Sciatic nerve (tissue), 2 donors: Measurements from ENCODE around the gene FBXO5. TPM values are rescaled to one million over a fixed set of nuclear protein-coding genes. Genes with fewer than 3 reads are reported as not detected.
"Not testable (repeated sequence)": the region's sequence is repeated elsewhere in the genome, so short reads cannot be mapped to it uniquely, and the experiment has no call there.

Experiments used
- ATAC-seq: fragments of 200-7000 bp; cut with Tn5 transposase; one replicate; pipeline ENCODE4 v1.9.1; 2020; ENCODE audit warnings: mild to moderate bottlenecking, moderate library complexity
- DNase-seq: peaks from one replicate; pipeline ENCODE4 v3.0.0-alpha.2; 2020; ENCODE audit warnings: low spot score
- intact Hi-C: fragments of 100-400 bp; cut with DNase I; formaldehyde crosslinking; loops from one replicate; pipeline ENCODE4 v1.14.2; 2022
- total RNA-seq: library from RNA; stranded (reverse); fragmentation: NEBNext Ultra II Directional; extraction: Animal tissue kit (Norgen Biotek cat#: 25700); gene quantifications from one replicate; pipeline ENCODE4 v1.2.1, GENCODE V29; 2021
- donor health status: DM: no; HTN: no; CAD: no.
- donor health status: DM: no; HTN: no; CAD: no.

FBXO5 gene
- total RNA-seq, 1 donor from 2014 or later, result 5.1 TPM

DNA sequence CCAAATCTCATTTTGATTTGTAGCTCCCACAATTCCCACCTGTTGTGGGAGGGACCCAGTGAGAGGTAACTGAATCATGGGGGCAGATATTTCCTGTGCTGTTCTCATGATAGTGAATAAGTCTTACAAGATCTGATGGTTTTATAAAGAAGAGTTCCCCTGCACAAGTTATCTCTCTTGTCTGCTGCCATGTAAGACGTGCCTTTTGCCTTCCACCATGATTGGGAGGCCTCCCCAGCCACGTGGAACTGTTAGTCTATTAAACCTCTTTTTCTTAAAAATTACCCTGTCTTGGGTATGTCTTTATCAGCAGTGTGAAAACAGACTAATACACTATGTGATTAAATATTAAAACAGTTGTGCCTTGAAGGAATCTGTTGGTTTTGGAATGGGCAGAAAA is 16.7 kb upstream of the FBXO5 start:
- ATAC-seq, DNase-seq, intact Hi-C loops: not testable (repeated sequence)

DNA sequence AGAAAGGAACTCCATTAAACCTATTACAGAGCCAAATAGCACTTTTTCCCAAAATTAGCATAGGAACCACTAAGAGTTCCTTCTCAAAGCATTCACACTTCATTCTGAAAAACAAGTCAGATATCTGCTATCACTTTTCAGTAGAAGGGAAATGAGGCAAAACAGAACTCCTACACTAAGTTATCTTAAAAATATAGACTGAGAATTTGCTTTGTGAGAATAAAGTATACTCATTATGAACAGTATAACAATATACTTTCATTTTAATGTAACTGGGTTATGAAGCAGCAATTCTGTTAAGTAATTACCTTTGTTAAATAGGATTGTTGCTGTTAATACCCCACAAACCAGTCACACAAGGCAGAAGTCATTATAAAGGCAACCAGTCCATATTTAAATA is 11.0 kb upstream of the FBXO5 start:
- DNase-seq (no peak), ATAC-seq (no peak)
- intact Hi-C loops, result no loop called here

- no peak for DNase-seq
- intact Hi-C loops, result no loop called here
Measured at GRCh38 chr6:152993431-152993830, 10.6 kb upstream of the FBXO5 start.

DNA sequence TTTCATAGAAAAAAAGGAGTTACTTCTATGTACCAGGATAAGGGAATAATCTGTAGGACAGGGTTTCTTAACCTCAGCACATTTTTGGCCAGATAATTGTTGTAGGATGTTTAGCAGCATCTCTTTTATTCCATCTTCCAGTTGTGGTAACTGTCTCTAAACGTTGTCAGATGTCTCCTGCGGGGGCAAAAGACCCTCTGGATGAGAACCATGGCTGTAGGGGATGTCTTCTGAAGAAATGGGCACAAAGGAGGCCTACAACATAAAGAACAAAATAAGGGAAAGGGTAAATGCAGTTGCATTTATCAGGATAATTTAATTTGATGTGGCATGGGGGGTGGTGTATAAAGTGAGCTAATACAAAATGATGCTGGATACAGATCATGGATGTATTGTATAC is 4.1 kb upstream of the FBXO5 start:
- intact Hi-C loops, result no loop called here
- ATAC-seq (no peak), DNase-seq (no peak)

More at GRCh38 chr6:152993431-152993830, 10.6 kb upstream of the FBXO5 start:
- ATAC-seq, result no peak

DNA sequence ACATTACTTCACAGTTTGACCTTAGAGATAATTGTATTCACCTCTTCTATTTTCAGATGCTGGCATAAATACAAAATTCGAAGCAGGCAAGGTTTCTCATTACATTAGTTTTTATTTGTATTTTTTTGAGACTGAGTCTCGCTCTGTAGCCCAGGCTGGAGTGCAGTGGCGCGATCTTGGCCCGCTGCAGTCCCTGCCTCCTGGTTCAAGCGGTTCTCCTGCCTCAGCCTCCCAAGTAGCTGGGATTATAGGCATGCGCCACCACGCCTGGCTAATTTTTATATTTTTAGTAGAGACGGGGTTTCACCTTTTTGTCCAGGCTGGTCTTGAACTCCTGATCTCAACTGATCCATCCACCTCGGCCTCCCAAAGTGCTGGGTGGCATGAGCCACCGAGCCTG is 2.5 kb upstream of the FBXO5 start:
- intact Hi-C loops, DNase-seq, ATAC-seq: not testable (repeated sequence)

DNA sequence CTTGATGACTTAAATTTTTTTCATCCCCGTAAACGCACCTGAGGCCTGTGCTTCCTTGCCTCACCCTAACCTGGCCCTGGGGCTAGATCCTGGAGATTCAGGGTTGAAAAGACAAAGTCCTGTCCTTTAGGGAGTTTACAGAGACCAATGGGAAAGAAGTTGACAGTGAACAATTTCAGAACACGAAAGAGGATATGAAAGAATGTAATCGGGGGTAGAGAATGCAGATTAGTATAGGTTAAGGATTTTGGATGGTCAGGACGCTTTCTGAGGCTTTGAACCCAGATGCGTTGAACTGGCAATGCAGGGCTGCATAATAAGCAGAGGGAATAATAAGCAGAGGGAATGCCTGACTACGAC is 1.7 kb upstream of the FBXO5 start:
- DNase-seq (no peak), ATAC-seq (no peak)
- intact Hi-C loops, result no loop called here

DNA sequence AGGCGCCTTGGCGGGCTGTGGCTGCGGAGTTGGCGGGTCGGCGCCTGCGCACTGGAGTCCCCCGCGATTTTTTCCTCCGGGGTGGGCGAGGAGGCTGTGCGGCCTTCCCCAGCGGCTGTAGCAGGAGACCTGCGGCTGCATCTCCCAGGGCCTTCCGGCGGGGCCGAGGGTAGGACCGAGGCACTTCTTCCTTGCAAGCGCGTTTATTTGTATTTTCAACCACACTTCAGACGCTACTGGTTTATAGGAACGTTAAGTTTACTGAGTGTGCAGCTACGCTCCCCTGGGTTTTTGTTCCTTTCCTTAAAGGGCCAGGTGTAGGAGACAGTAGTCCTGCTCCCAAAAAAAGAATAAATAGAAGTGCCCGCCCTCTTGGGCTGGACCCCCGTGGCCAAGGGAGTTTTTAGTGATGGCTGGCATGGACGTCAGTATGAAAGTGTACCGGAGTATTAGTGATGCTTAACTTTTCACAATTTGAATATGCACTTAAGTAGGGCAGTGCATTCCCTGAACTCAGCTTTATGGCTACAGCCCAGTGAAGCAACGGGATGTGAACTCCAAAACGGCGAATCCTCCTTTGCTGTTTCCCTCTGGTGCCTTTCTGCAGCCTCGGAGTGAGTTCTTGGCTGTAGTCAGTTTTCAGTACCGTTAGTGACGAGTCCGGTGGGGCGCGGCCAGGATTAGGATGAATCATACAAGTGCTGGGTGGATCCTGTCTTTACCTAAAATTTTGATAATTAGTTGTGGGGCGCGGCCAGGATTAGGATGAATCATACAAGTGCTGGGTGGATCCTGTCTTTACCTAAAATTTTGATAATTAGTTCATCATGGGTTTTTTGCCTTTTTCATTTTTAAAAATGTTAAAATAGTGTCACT is 1.0 kb upstream of the FBXO5 start:
- peak; percentile 88 for DNase-seq
- ATAC-seq, result peak; percentile 62
- intact Hi-C loops, result no loop called here

GRCh38 chr6:152981989-152982903 is 595 bp downstream of the FBXO5 start:
- DNase-seq, result peak; percentile 69
- intact Hi-C loops, result no loop called here

GRCh38 chr6:152981219-152981618 is 1.6 kb downstream of the FBXO5 start:
- DNase-seq (no peak), ATAC-seq (no peak)
- intact Hi-C loops, result no loop called here

More at GRCh38 chr6:152981989-152982903, 595 bp downstream of the FBXO5 start:
- no peak for ATAC-seq

DNA sequence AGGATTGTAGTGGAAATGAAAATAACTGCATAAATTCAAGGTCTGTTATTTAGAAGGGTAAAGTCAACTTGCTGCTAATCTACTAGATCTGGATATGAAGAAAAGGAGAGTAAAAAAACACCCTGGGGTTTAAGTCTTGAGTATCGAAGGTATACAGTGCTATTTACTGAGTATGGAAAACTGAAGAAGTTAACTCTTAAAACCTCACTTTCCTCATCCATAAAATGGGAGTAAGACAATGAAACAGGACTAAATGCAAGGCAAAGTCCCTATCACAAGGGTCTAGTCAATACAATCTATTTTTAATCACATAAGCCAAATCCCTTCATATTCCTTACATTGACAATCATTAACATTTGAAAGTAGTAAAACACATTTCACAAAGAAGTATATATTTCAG is 2.2 kb downstream of the FBXO5 start:
- no peak for ATAC-seq
- intact Hi-C loops, result no loop called here
- no peak for DNase-seq

- no peak for ATAC-seq
- intact Hi-C loops, result no loop called here
Measured at GRCh38 chr6:152979116-152979515, 3.7 kb downstream of the FBXO5 start.

DNA sequence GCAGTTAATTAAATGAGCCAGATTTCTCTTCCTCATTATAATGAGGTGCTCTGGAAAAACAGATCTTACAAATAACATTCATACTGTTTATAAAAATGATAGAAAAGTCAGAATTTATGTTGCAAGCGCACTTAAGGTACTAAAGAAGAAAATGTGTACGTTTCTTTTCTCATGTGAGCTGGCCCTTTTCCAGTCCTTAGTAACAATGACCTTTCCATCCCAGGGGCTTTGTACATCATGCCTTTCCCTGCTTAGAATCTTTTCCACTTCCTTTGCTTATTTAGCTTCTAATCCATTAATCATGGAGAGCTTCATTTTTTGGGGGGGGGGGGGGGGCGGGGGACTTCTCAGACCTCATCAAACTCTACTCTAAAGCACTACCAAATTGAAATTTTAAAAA is 4.8 kb downstream of the FBXO5 start:
- intact Hi-C loops, result no loop called here
- ATAC-seq (no peak), DNase-seq (no peak)

More at GRCh38 chr6:152979116-152979515, 3.7 kb downstream of the FBXO5 start:
- DNase-seq, result no peak

GRCh38 chr6:152977556-152977955 is 5.3 kb downstream of the FBXO5 start:
- DNase-seq, result no peak
- intact Hi-C loops, result no loop called here
- no peak for ATAC-seq

DNA sequence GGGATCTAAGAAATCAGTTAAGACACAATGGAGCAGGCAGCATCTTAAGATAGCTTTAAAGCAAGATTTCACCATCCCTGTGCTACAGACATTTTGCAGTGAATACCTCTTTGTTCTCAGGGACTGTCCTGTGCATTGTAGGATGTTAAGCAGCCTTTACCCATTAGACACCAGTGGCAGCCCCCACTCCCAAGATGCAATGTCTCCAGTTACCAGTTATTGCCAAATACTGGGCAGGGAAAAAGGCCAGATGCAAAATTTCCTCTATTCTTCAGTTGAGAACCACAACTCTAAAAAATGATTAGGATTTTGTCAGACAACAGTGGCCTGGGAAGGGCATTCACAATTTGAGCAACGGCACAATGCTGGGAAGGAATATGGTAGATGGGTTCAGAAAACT is 6.1 kb downstream of the FBXO5 start:
- DNase-seq (no peak), ATAC-seq (no peak)
- intact Hi-C loops, result no loop called here

GRCh38 chr6:152975204-152975915 is 7.5 kb downstream of the FBXO5 start:
- intact Hi-C loops, result no loop called here
- ATAC-seq (no peak), DNase-seq (no peak)

DNA sequence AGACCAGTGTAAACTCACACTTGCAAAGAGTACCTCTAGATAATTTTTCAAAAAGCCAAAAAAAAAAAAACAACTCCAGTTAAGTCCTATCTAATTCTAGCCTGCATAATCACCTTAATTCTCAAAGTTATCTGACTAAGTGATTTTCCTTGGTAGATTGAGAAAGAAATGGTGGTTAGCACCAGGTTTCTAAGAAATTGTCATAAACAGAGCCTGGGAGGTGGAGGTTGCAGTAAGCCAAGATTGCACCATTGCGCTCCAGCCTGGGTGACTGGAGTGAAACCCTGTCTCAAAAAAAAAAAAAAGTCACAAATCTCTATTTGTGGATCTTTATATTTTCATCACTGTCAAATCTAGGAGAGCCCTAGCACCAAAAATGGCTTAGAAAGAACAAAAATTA is 8.9 kb downstream of the FBXO5 start:
- intact Hi-C loops, result no loop called here
- no peak for ATAC-seq
- DNase-seq, result no peak

DNA sequence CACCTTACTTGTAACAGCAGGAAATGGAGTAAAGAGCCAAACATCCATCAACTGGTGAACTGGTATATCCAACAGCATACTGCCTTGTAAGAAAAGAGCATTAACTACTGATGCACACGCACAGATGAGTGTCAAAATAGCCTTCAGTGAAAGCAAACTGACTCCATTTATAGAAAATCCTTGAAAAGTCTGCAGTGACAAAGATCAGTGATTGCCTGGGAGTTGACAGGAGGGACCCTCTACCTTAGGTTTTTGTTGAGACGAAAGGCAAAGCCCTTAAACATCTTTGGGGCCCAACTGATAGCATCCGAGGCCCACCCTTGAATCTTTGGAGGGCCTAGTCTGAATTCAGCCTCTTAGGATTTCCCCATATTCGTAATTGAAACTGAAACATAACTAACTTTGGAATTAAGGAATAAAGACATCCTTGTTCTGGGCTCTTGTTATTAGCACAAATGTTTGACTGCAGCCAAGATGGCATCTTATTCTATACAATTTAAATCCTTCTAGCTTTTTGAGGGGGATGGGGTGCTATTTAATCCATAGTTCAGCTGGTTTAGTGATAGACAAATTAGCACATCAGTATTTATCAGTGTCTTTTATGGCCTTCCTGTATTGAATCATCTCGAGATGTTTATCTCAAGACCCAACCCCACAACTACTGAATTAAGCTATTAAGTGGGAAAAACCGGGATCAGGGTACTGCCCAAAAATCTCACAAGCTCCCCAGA is 13.0 kb downstream of the FBXO5 start:
- no peak for DNase-seq
- intact Hi-C loops, result no loop called here
- ATAC-seq, result no peak

DNA sequence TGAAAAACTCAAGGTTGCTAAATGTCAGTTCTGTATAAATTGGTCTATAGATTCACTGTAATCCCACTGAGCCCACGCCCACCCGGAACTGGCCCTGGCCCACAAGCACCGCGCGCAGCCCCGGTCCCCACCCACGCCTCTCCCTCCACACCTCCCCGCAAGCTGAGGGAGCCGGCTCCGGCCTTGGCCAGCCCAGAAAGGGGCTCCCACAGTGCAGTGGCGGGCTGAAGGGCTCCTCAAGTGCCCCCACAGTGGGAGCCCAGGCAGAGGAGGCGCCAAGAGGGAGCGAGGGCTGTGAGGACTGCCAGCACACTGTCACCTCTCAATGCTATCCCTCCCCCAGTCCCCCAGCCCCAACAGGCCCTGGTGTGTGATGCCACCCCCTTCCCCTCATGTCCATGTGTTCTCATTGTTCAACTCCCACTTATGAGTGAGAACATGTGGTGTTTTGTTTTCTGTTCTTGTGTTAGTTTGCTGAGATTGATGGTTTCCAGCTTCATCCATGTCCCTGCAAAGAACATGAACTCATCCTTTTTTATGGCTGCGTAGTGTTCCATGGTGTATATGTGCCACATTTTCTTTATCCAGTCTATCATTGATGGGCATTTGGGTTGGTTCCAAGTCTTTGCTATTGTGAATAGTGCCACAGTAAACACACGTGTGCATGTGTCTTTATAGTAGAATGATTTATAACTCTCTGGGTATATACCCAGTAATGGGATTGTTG is 16.5 kb downstream of the FBXO5 start:
- intact Hi-C loops, result not testable (repeated sequence)

More for the DNA sequence above, 16.5 kb downstream of the FBXO5 start:
- DNase-seq, ATAC-seq: not testable (repeated sequence)
